Kidney (tissue), 14 donors: ENCODE measurements around the gene PAQR6. TPM values are rescaled to one million over a fixed set of nuclear protein-coding genes. Genes with fewer than 3 reads are reported as not detected.

ENCODE experiments used
- DNase-seq, 5 donors: peaks; one replicate each; pipeline ENCODE4 v3.0.0-alpha.2; 2013 to 2020
- FAIRE-seq: peaks from 2 replicates; lab custom pipeline; 2012; peaks lifted over from hg19 to GRCh38; lab: Jason Lieb, UNC
- H3K27ac ChIP-seq, 2 donors: one replicate each; pipeline ENCODE4 v1.7.0; 2013; ENCODE audit warnings: low read depth in 2 of 2, low read length in 2 of 2, inconsistent platforms in 1 of 2
- H3K27me3 ChIP-seq: one replicate; pipeline ENCODE4 v1.7.1; 2013; ENCODE audit warnings: low read length, inconsistent platforms; ENCODE audit not compliant: control insufficient read depth, insufficient read depth
- H3K36me3 ChIP-seq, 3 donors: one replicate each; pipeline versions ENCODE4 v1.7.0 to v1.7.1; 2013; ENCODE audit warnings: low read length in 3 of 3, control low read depth in 1 of 3, inconsistent platforms in 1 of 3; ENCODE audit not compliant: insufficient read depth in 3 of 3, control insufficient read depth in 2 of 3
- H3K4me1 ChIP-seq, 3 donors: one replicate each; pipeline versions ENCODE4 v1.7.0 to v1.7.1; 2013; ENCODE audit warnings: low read length in 3 of 3, inconsistent platforms in 1 of 3, low read depth in 1 of 3; ENCODE audit not compliant: control insufficient read depth in 2 of 3, insufficient read depth in 2 of 3
- H3K4me3 ChIP-seq, 3 donors: one replicate each; pipeline versions ENCODE4 v1.7.0 to v1.8.1; 2013; ENCODE audit warnings: low read length in 3 of 3, control low read depth in 1 of 3, inconsistent platforms in 1 of 3
- H3K9ac ChIP-seq, 3 donors: one replicate each; pipeline versions ENCODE4 v1.7.0 to v1.7.1; 2013; ENCODE audit warnings: low read length in 3 of 3, control low read depth in 1 of 3, inconsistent platforms in 1 of 3
- H3K9me3 ChIP-seq, 3 donors: one replicate each; pipeline versions ENCODE4 v1.7.0 to v1.7.1; 2013; ENCODE audit warnings: low read length in 3 of 3, control low read depth in 1 of 3, inconsistent platforms in 1 of 3; ENCODE audit not compliant: control insufficient read depth in 2 of 3, insufficient read depth in 1 of 3
- CTCF ChIP-seq: IDR thresholded peaks from 3 replicates; pipeline ENCODE4 v1.5.1; 2012; ENCODE audit warnings: mild to moderate bottlenecking, moderate library complexity, borderline replicate concordance; ENCODE audit not compliant: insufficient read depth; ENCODE audit errors: extremely low read depth
- intact Hi-C: fragments of 100-400 bp; cut with DNase I; formaldehyde crosslinking; loops from one replicate; pipeline ENCODE4 v1.11.1; 2022
- polyA plus RNA-seq: library from polyadenylated mRNA; stranded (reverse); fragments of 350-450 nt; fragmentation: Illumina TruSeq; extraction: RNeasy Lipid Tissue Mini Kit (QIAGEN cat#74804); gene quantifications from one replicate; pipeline ENCODE4 v1.2.3, GENCODE V29; 2014; ENCODE audit warnings: low read depth, low replicate concordance; ENCODE audit not compliant: insufficient read depth
- total RNA-seq: library from RNA; stranded (reverse); fragmentation: NEBNext Ultra II Directional; extraction: Animal tissue kit (Norgen Biotek cat#: 25700); gene quantifications from one replicate; pipeline ENCODE4 v1.2.1, GENCODE V29; 2021
- donor health status: control.
- donor health status: control.
- donor health status: control.
- donor health status: control.
- donor health status: control.
- donor health status: DM: yes; HTN: yes; CAD: no.
- donor health status: Normal renal cell carcinoma (clear cell type).

The PAQR6 gene
- total and polyA plus RNA-seq, 2 donors from 2014 or later = 2.0 to 4.2 TPM

GRCh38 chr1:156229809-156230472 is 17.9 kb downstream of the PAQR6 start:
- no peak for DNase-seq
- no peaks in the 10 kb centered on the region for H3K4me1 ChIP-seq
- H3K27me3 ChIP-seq = no peaks in the 10 kb centered on the region
- no peak for FAIRE-seq
- no peak for TF ChIP-seq CTCF
- no peaks in the 10 kb centered on the region for H3K9me3 ChIP-seq
- H3K27ac ChIP-seq = no peak overlapping the region
- no peak overlapping the region for H3K9ac ChIP-seq
- intact Hi-C loops = loop anchor here (5.0 kb wide), 1 partner anchor 83 kb away; no protein-coding TSS in a partner anchor
- peaks cover 3 to 10% (median 5%) of the 10 kb centered on the region in 3 donors for H3K36me3 ChIP-seq
- no peak overlapping the region for H3K4me3 ChIP-seq

- no peak overlapping the region for H3K9ac ChIP-seq
- H3K9me3 ChIP-seq = no peaks in the 10 kb centered on the region
- intact Hi-C loops = loop anchor here (5.0 kb wide), 1 partner anchor 81 kb away; no protein-coding TSS in a partner anchor
- FAIRE-seq = no peak
- peaks cover 0 to 8% (median 8%) of the 10 kb centered on the region in 3 donors for H3K36me3 ChIP-seq
- TF ChIP-seq CTCF = no peak
- no peak overlapping the region for H3K4me3 ChIP-seq
- no peaks in the 10 kb centered on the region for H3K27me3 ChIP-seq
- DNase-seq = no peak
- H3K4me1 ChIP-seq = no peaks in the 10 kb centered on the region
- no peak overlapping the region for H3K27ac ChIP-seq
These were observed 19.4 kb downstream of the PAQR6 start for GRCh38 chr1:156228501-156228900.

- no peak overlapping the region for H3K4me3 ChIP-seq
- H3K27me3 ChIP-seq = no peaks in the 10 kb centered on the region
- TF ChIP-seq CTCF = no peak
- intact Hi-C loops = loop anchor here (5.0 kb wide), 1 partner anchor 79 kb away; no protein-coding TSS in a partner anchor
- FAIRE-seq = no peak
- peaks cover 0 to 2% (median 0%) of the 10 kb centered on the region in 3 donors for H3K4me1 ChIP-seq
- no peak overlapping the region for H3K27ac ChIP-seq
- H3K9ac ChIP-seq = no peak overlapping the region
- no peaks in the 10 kb centered on the region for H3K9me3 ChIP-seq
- peaks cover 0 to 18% (median 14%) of the 10 kb centered on the region in 3 donors for H3K36me3 ChIP-seq
- DNase-seq = no peak
These were observed 21.1 kb downstream of the PAQR6 start for GRCh38 chr1:156226782-156227181.
